MM.1S (cell line): ENCODE results near the gene NUDT1.

ENCODE experiments used
- DNase-seq: peaks from one replicate; pipeline ENCODE4 v3.0.0-alpha.2; 2015
- H2AFZ ChIP-seq: fragments of 300-600 bp; sonication (generic); 2 replicates; pipeline ENCODE4 v1.6.0; 2016; ENCODE audit warnings: antibody characterized with exemption, low read length
- H3F3A ChIP-seq: fragments of 300-600 bp; sonication (generic); 2 replicates; pipeline ENCODE4 v1.6.1; 2016; ENCODE audit warnings: mild to moderate bottlenecking, antibody characterized with exemption, low read length, moderate library complexity, mixed read lengths; ENCODE audit not compliant: insufficient read depth
- H3K27ac ChIP-seq: fragments of 300-600 bp; sonication (generic); 2 replicates; pipeline ENCODE4 v1.5.1; 2016; ENCODE audit warnings: mild to moderate bottlenecking, low read length
- H3K27me3 ChIP-seq: fragments of 300-600 bp; sonication (generic); replicated peaks from 2 replicates; pipeline ENCODE4 v1.6.0; 2016; ENCODE audit warnings: low read length; ENCODE audit not compliant: insufficient read depth
- H3K36me3 ChIP-seq: fragments of 300-600 bp; sonication (generic); replicated peaks from 2 replicates; pipeline ENCODE4 v1.6.1; 2016; ENCODE audit warnings: mild to moderate bottlenecking, low read length, mixed read lengths; ENCODE audit not compliant: insufficient read depth
- H3K4me1 ChIP-seq: fragments of 300-600 bp; sonication (generic); 2 replicates; pipeline ENCODE4 v1.6.1; 2016; ENCODE audit warnings: low read length, mixed read lengths
- H3K4me2 ChIP-seq: fragments of 300-600 bp; sonication (generic); 2 replicates; pipeline ENCODE4 v1.6.0; 2016; ENCODE audit warnings: low read depth, low read length
- H3K4me3 ChIP-seq: fragments of 300-600 bp; sonication (generic); 2 replicates; pipeline ENCODE4 v1.5.1; 2016; ENCODE audit warnings: low read length, mixed read lengths
- H3K79me2 ChIP-seq: fragments of 300-600 bp; sonication (generic); 2 replicates; pipeline ENCODE4 v1.6.1; 2016; ENCODE audit warnings: mixed run types, low read length, mixed read lengths
- H3K9ac ChIP-seq: fragments of 300-600 bp; sonication (generic); 2 replicates; pipeline ENCODE4 v1.6.1; 2016; ENCODE audit warnings: low read length, mixed read lengths
- H3K9me2 ChIP-seq: fragments of 300-600 bp; sonication (generic); replicated peaks from 2 replicates; pipeline ENCODE4 v1.6.1; 2016; ENCODE audit warnings: mild to moderate bottlenecking, low read length, mixed read lengths; ENCODE audit not compliant: insufficient read depth
- H3K9me3 ChIP-seq: fragments of 300-600 bp; sonication (generic); replicated peaks from 2 replicates; pipeline ENCODE4 v1.6.1; 2016; ENCODE audit warnings: mild to moderate bottlenecking, low read length, mixed read lengths; ENCODE audit not compliant: insufficient read depth
- H4K20me1 ChIP-seq: fragments of 300-600 bp; sonication (generic); 2 replicates; pipeline ENCODE4 v1.6.1; 2016; ENCODE audit warnings: mild to moderate bottlenecking, low read length, moderate library complexity, mixed read lengths; ENCODE audit not compliant: insufficient read depth
- CTCF ChIP-seq: fragments of 300-600 bp; sonication (generic); IDR thresholded peaks from 2 replicates; pipeline ENCODE4 v1.5.1; 2016; ENCODE audit warnings: antibody characterized with exemption, low read length, mixed read lengths
- EZH2 ChIP-seq: fragments of 300-600 bp; sonication (generic); optimal IDR thresholded peaks from 2 replicates; pipeline ENCODE3; 2017; ENCODE audit warnings: low read depth, mild to moderate bottlenecking, antibody characterized with exemption, low read length, mixed read lengths
- EZH2phosphoT487 ChIP-seq: fragments of 300-600 bp; sonication (generic); IDR thresholded peaks from 2 replicates; pipeline ENCODE4 v1.6.1; 2018; ENCODE audit warnings: antibody characterized with exemption, low read length

The NUDT1 gene

GRCh38 chr7:2289111-2289586, 47.1 kb downstream of the NUDT1 start:
- Histone ChIP-seq H3K4me3 (no peak overlapping the region), H4K20me1 (no peaks in the 10 kb centered on the region), H3K36me3 (no peaks in the 10 kb centered on the region), H3K9me3 (no peaks in the 10 kb centered on the region), H3K4me2 (no peak overlapping the region), H3K9me2 (no peaks in the 10 kb centered on the region), H3K79me2 (0 out of 2 replicates have a peak, but pooled peaks cover 3% of the 10 kb centered on the region), H3K27ac (no peak overlapping the region), H3F3A (no peaks in the 10 kb centered on the region), H2AFZ (no peak overlapping the region), H3K27me3 (no peaks in the 10 kb centered on the region), H3K4me1 (no peaks in the 10 kb centered on the region), H3K9ac (no peak overlapping the region)
- TF ChIP-seq EZH2phosphoT487 (no peak), CTCF (no peak), EZH2 (no peak)
- no peak for DNase-seq

DNA sequence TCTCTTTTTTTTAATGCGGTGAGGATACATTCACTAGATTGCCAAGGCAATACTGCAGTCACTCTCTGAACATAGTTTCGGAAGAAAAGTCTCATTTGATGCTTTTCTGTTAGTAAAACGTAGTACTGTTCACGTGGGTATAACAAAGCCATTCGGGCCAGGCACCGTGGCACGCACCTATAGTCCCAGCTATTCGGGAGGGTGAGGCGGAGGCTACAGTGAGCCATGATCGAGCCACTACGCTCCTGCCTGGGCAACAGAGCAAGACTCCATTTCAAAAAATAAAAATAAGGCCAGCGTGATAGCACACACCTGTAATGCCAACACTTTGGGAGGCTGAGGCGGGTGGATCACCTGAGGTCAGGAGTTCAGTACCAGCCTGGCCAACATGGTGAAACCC, 47.6 kb downstream of the NUDT1 start:
- Histone ChIP-seq H3K9me3 (no peaks in the 10 kb centered on the region), H3K4me1 (no peaks in the 10 kb centered on the region), H3K9me2 (no peaks in the 10 kb centered on the region), H3K36me3 (no peaks in the 10 kb centered on the region), H3K9ac (no peak overlapping the region), H3F3A (no peaks in the 10 kb centered on the region), H3K79me2 (0 out of 2 replicates have a peak, but pooled peaks cover 3% of the 10 kb centered on the region), H2AFZ (no peak overlapping the region), H4K20me1 (no peaks in the 10 kb centered on the region), H3K4me2 (no peak overlapping the region), H3K4me3 (no peak overlapping the region), H3K27me3 (no peaks in the 10 kb centered on the region), H3K27ac (no peak overlapping the region)
- DNase-seq, result no peak
- TF ChIP-seq CTCF (no peak), EZH2 (no peak), EZH2phosphoT487 (no peak)

DNA sequence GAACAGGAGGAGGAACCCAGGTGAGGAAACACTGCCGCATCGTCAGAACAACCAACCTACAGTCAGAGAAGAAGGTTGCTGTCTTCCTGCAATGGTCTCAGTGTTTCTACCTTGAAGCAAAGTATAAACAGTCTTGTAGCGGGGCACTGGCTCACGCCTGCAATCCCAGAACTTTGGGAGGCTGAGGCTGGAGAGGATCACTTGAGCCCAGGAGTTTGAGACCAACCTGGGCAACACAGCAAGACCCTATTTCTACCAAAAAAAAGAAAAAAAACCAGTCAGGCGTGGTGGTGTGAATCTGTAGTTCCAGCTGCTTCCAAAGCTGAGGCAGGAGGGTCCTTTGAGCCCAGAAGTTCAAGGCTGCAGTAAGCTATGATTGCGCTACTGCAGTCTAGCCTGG, 48.9 kb downstream of the NUDT1 start:
- no peak overlapping the region for H3K27ac ChIP-seq
- H3K4me1 ChIP-seq, result no peaks in the 10 kb centered on the region
- H2AFZ ChIP-seq, result no peak overlapping the region
- 0 out of 2 replicates have a peak, but pooled peaks cover 3% of the 10 kb centered on the region for H3K79me2 ChIP-seq
- H3K4me3 ChIP-seq, result no peak overlapping the region
- no peaks in the 10 kb centered on the region for H3F3A ChIP-seq
- no peak for TF ChIP-seq EZH2phosphoT487
- TF ChIP-seq EZH2, result no peak
- TF ChIP-seq CTCF, result no peak
- H3K36me3 ChIP-seq, result no peaks in the 10 kb centered on the region
- no peaks in the 10 kb centered on the region for H3K9me3 ChIP-seq
- H3K4me2 ChIP-seq, result no peak overlapping the region
- no peaks in the 10 kb centered on the region for H4K20me1 ChIP-seq
- no peaks in the 10 kb centered on the region for H3K27me3 ChIP-seq
- H3K9ac ChIP-seq, result no peak overlapping the region
- H3K9me2 ChIP-seq, result no peaks in the 10 kb centered on the region
- DNase-seq, result no peak
